Heart right ventricle (tissue), 16 donors: Measurements from ENCODE around the gene GRIA1. TPM values are rescaled to one million over a fixed set of nuclear protein-coding genes. Genes with fewer than 3 reads are reported as not detected.

Source experiments
- ATAC-seq, 8 donors: fragments of 200-7000 bp; cut with Tn5 transposase; one replicate each; pipeline ENCODE4 v1.9.1; 2020; ENCODE audit warnings: mild to moderate bottlenecking in 8 of 8, moderate library complexity in 8 of 8, moderate number of reproducible peaks in 1 of 8
- DNase-seq, 2 donors: peaks; one replicate each; pipeline ENCODE4 v3.0.0-alpha.2; 2020
- H3K27ac ChIP-seq, 10 donors: fragments of 200-600 bp; sonication (generic) in 2 of 10; one replicate each; pipeline versions ENCODE4 v1.5.0 to v1.8.0; 2020 to 2022; ENCODE audit warnings: mild to moderate bottlenecking in 3 of 10
- H3K27me3 ChIP-seq, 7 donors: fragments of 200-600 bp; one replicate each; pipeline ENCODE4 v1.8.0; 2021 to 2022; ENCODE audit warnings: mild to moderate bottlenecking in 2 of 7
- H3K36me3 ChIP-seq, 9 donors: fragments of 200-600 bp; sonication (generic) in 1 of 9; one replicate each; pipeline versions ENCODE4 v1.5.0 to v1.8.0; 2020 to 2022; ENCODE audit warnings: mild to moderate bottlenecking in 2 of 9
- H3K4me1 ChIP-seq, 9 donors: fragments of 200-600 bp; sonication (generic) in 1 of 9; one replicate each; pipeline versions ENCODE4 v1.5.0 to v1.8.0; 2020 to 2022; ENCODE audit warnings: mild to moderate bottlenecking in 4 of 9
- H3K4me3 ChIP-seq, 10 donors: fragments of 200-600 bp; sonication (generic) in 2 of 10; one replicate each; pipeline versions ENCODE4 v1.5.0 to v1.8.0; 2020 to 2022; ENCODE audit warnings: mild to moderate bottlenecking in 7 of 10, moderate library complexity in 2 of 10
- H3K9me3 ChIP-seq, 11 donors: fragments of 200-600 bp in 10 of 11; sonication (generic) in 2 of 11; one replicate each; pipeline versions ENCODE4 v1.5.0 to v1.8.0; 2013 to 2022; ENCODE audit warnings: mild to moderate bottlenecking in 2 of 11, control low read depth in 1 of 11, moderate library complexity in 1 of 11
- CTCF ChIP-seq, 9 donors: fragments of 200-600 bp; sonication (generic) in 2 of 9; IDR thresholded peaks; one replicate each; pipeline versions ENCODE4 v1.5.0 to v1.8.0; 2021 to 2022; ENCODE audit warnings: antibody characterized with exemption in 9 of 9, mild to moderate bottlenecking in 5 of 9, moderate library complexity in 1 of 9
- WGBS, 2 donors: extraction: QIAGEN DNeasy Blood & Tissue Kit; methylation state at CpG; one replicate each; pipeline ENCODE4 v1.1.7; 2013; ENCODE audit warnings: inconsistent platforms in 1 of 2; 5-methylcytosine and 5-hydroxymethylcytosine counted together
- intact Hi-C, 10 donors: fragments of 100-400 bp; cut with DNase I; formaldehyde crosslinking; loops; one replicate each; pipeline versions ENCODE4 v1.11.1 to v1.14.2; 2022
- polyA plus RNA-seq, 2 donors: library from polyadenylated mRNA; stranded (reverse); fragments of 200-250 nt; gene quantifications; one replicate each; pipeline ENCODE4 v1.2.3, GENCODE V29; 2013
- total RNA-seq, 10 donors: library from RNA; stranded (reverse); fragmentation: NEBNext Ultra II Directional in 3 of 10; extraction: Animal tissue kit (Norgen Biotek cat#: 25700) in 3 of 10; gene quantifications; one replicate each; pipeline versions ENCODE4 v1.2.1 to v1.2.4, GENCODE V29; 2021 to 2023
- donor health status: Arrhythmogenic right ventricular cardiomyopathy.
- donor health status: ischemic (EF 13 %, LVEDD 7.1; RV severe dilation, severe dysfunction).
- donor health status: healthy with polysubstance abuse.
- donor health status: DM: no; HTN: yes; CAD: no.
- donor health status: DM: no; HTN: no; CAD: no.
- donor health status: ischemic (EF 25% LVEDD 6.9; RV normal size, moderate dysfunction).
- donor health status: ischemic (EF 25% LVEDD 5.7; RV mildly dilated, moderate dysfunction).
- donor health status: healthy.
- donor health status: DM: yes; HTN: yes; CAD: no.
- donor health status: Ischemic cardiomyopathy.
- donor health status: ischemic (EF 35%, LVEDD 5.7; RV mildly dilated, moderate dysfunction).
- donor health status: nonischemic (EF 11% LVEDD 7.7; RV severe dilation, severe dysfunction).
- donor health status: DM: yes; HTN: yes; CAD: no.
- donor health status: PGD.
- donor health status: ischemic (EF 29% LVEDD 5.4; RV normal size, mild dysfunction).
- donor health status: nonischemic (EF 23%, LVEDD 6.1; RV moderate dilation, normal function).

GRIA1 gene
- total and polyA plus RNA-seq, 12 donors: 0.04 to 0.49 (median 0.23) TPM; not detected in 3

GRCh38 chr5:153690236-153690635 lies 199.8 kb downstream of the GRIA1 start:
- Histone ChIP-seq H3K36me3 (no peaks in the 10 kb centered on the region), H3K9me3 (no peaks in the 10 kb centered on the region), H3K27me3 (no peaks in the 10 kb centered on the region), H3K4me1 (no peaks in the 10 kb centered on the region), H3K27ac (no peak overlapping the region), H3K4me3 (no peak overlapping the region)
- ATAC-seq: no peak
- WGBS, 2 donors: 92 to 98% methylated on average over 3 of the region's 3 CpGs
- DNase-seq: no peak
- intact Hi-C loops: no loop called here
- no peak for TF ChIP-seq CTCF (IDR thresholded peaks at IDR 0.05)

GRCh38 chr5:153696256-153696655 lies 205.8 kb downstream of the GRIA1 start:
- intact Hi-C loops: no loop called here

GRCh38 chr5:153699035-153699434 lies 208.6 kb downstream of the GRIA1 start:
- H3K36me3 ChIP-seq: no peaks in the 10 kb centered on the region
- H3K27ac ChIP-seq: no peak overlapping the region
- H3K4me1 ChIP-seq: no peaks in the 10 kb centered on the region
- ATAC-seq (no peak), DNase-seq (no peak)
- no peak overlapping the region for H3K4me3 ChIP-seq
- H3K27me3 ChIP-seq: peaks cover 0 to 4% (median 0%) of the 10 kb centered on the region in 7 donors
- H3K9me3 ChIP-seq: no peaks in the 10 kb centered on the region
- TF ChIP-seq CTCF (IDR thresholded peaks at IDR 0.05): no peak
- WGBS, 2 donors: 79 to 86% methylated on average over 3 of the region's 3 CpGs
- intact Hi-C loops: no loop called here

More at GRCh38 chr5:153696256-153696655, 205.8 kb downstream of the GRIA1 start:
- no peak overlapping the region for H3K4me3 ChIP-seq
- 44 to 51% methylated on average over 3 of the region's 3 CpGs for WGBS, 2 donors
- no peak for TF ChIP-seq CTCF (IDR thresholded peaks at IDR 0.05)
- no peaks in the 10 kb centered on the region for H3K4me1 ChIP-seq
- H3K27ac ChIP-seq: no peak overlapping the region
- DNase-seq (no peak), ATAC-seq (peak in 1 of 8 donors; percentile 62)
- peaks cover 0 to 4% (median 0%) of the 10 kb centered on the region in 7 donors for H3K27me3 ChIP-seq
- H3K36me3 ChIP-seq: no peaks in the 10 kb centered on the region
- no peaks in the 10 kb centered on the region for H3K9me3 ChIP-seq

- H3K27ac ChIP-seq: no peak overlapping the region
- H3K4me3 ChIP-seq: no peak overlapping the region
- intact Hi-C loops: loop anchor here in 1 of 10 donors (10.0 kb wide), 1 partner anchor 206 kb away; the partner anchor contains the start of gene GRIA1
- TF ChIP-seq CTCF (IDR thresholded peaks at IDR 0.05): no peak
- no peak for ATAC-seq
- H3K27me3 ChIP-seq: peaks cover 0 to 4% (median 0%) of the 10 kb centered on the region in 7 donors
- no peak for DNase-seq
- H3K9me3 ChIP-seq: no peaks in the 10 kb centered on the region
- H3K36me3 ChIP-seq: no peaks in the 10 kb centered on the region
- no peaks in the 10 kb centered on the region for H3K4me1 ChIP-seq
Observed at GRCh38 chr5:153700940-153701339, 210.5 kb downstream of the GRIA1 start.
